HG02870 (cell line): Measurements from ENCODE around the gene HOXA7.

ENCODE experiments used
- ATAC-seq: cut with Tn5 transposase; IDR thresholded peaks from one replicate; pipeline ENCODE4 v1.9.1; 2021; ENCODE audit warnings: mild to moderate bottlenecking, moderate library complexity; ENCODE audit not compliant: unreplicated experiment

Gene HOXA7

GRCh38 chr7:27138472-27138871 is 18.0 kb downstream of the HOXA7 start:
- ATAC-seq: no peak

DNA sequence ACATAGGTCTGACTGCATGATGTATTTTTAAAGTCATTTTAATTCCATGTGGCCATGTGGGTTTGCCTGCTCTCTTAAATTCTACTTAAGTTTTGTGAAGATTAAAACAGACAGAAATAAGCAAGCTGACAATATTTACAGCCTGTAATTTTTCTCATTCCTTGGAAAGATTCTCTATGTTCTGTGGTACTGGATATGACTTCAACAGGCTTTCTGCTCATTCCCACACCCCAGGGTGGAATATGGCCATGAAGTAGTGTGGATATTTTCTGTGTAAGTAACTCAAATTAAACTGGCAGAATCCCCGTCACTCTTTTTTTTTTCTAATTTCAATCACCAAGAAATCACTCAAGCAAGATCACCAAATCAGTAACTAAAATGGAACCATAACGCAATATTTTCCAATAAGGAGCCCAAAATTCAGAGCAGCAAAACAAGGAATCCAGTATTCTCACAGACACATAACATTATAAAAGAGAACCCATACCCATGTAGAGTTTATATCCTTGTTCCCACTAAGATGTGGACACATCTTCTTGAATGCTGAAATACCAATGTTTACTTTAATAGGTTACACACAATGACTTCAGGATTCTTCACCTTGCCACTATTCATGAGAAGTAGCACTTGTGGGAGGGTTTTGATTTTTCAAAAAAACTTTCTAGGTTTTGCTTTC is 18.7 kb downstream of the HOXA7 start:
- no peak for ATAC-seq

DNA sequence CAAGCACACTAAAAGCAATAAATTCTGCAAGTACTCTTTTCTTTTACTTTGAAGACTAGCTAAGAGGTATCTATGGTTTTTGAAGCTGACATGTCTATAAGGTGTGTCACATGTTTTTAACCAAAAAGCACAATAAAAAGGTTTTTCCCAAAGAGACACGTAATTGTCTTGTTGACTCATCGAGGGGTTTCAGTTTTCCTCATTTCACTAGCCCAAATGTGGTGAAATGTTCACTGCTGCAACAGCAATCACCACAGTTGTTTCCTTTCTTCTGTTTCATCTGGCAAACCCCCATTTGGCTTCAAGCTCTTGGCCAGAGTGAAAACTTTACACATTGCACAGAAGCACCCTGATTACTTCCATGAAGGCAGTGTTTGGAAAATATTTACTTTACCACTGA is 22.1 kb downstream of the HOXA7 start:
- ATAC-seq: no peak

- ATAC-seq: no peak
These were observed 22.9 kb downstream of the HOXA7 start for GRCh38 chr7:27133409-27134231.

DNA sequence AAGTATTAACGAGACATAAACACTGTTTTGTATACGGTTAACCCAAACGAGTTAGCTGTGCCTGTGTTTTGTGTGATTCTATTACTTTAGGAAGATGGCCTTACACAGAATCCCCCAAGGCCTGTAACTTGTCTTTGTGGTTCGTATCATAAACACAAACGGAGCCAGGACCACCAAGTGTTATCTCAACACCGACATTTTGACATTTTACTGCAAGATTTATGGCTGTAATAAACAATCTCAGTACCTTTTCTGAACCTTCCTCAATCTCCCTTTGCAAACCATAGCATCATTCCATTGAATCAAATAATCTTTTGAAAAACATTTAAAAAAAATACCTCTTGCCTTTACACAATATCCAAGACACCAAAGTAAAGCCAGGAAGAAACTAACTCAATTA is 23.5 kb downstream of the HOXA7 start:
- no peak for ATAC-seq

- ATAC-seq: no peak
These were observed 24.3 kb downstream of the HOXA7 start for GRCh38 chr7:27132214-27132613.

GRCh38 chr7:27131390-27131819 is 25.1 kb downstream of the HOXA7 start:
- ATAC-seq: no peak

GRCh38 chr7:27130540-27131389 is 25.7 kb downstream of the HOXA7 start, which contains the start of gene HOXA4:
HOXA4 (minus strand) TSS chr7:27130757; CDS start chr7:27130733, 24 bp downstream.
- ATAC-seq: no peak

DNA sequence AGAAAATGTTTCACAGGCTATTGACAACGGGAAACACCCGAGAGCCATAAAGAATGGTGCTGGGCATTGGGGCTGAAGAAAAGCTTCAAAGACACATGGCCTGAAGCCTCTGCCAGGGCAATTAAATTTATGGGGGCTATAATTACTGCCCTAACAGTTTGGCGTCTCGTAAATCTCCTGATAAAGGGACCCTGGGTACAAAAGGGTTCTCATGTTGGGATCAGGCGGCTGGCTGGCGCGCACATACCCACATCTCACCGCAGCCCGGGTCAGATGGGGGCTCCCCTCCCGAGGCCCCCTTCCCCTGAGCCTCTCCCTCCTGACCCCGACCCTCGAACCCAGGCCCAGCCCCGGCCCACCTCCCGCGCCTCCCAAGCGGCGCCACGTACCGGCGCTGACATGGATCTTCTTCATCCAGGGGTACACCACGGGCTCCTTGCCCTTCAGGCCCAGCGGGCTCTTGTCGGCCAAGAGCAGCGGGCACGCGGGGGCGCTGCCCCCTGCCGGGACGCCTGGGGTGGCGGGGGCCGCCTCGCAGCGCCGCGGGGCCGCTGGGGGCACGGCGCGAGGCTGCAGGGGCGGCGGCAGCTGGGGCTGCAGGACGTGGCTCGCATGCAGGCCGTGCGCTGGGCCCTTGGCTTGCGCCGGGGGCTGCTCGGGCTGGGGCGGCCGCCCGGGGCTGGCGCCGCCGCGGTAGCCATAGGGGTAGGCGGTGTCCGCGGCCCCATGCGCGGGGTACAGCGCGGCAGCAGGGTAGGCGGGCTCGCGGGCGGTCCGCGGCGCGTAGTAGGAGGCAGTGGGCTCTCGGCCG is 26.5 kb downstream of the HOXA7 start:
- ATAC-seq: no peak

GRCh38 chr7:27128776-27129728 is 27.4 kb downstream of the HOXA7 start:
- ATAC-seq: no peak

DNA sequence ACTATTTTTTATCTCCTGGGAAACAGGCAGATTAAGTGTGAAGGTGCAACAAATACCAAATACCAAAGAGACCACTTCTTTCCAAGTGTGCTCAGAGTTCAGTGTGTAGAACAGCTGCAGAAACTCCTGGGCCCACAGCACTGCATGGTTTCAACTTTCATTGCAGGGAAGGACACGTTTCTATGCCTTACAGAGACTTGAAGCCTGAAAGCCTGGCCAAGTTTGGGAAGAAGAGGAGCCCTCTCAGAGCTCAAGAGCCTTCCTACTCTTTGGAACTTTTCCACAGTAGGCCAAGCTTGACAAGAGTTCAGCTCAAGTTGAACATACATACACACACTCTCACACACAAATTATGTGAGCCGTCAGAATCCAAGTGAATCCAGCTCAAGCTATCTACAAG is 28.4 kb downstream of the HOXA7 start:
- ATAC-seq: no peak

GRCh38 chr7:27126596-27127327 is 29.7 kb downstream of the HOXA7 start:
- ATAC-seq: no peak

GRCh38 chr7:27125986-27126394 is 30.5 kb downstream of the HOXA7 start:
- ATAC-seq: no peak

- no peak for ATAC-seq
These were observed 31.4 kb downstream of the HOXA7 start for GRCh38 chr7:27124902-27125689.

- ATAC-seq: no peak
These were observed 32.2 kb downstream of the HOXA7 start for GRCh38 chr7:27124096-27124901.

- ATAC-seq: no peak
These were observed 32.9 kb downstream of the HOXA7 start for GRCh38 chr7:27123477-27124053.

DNA sequence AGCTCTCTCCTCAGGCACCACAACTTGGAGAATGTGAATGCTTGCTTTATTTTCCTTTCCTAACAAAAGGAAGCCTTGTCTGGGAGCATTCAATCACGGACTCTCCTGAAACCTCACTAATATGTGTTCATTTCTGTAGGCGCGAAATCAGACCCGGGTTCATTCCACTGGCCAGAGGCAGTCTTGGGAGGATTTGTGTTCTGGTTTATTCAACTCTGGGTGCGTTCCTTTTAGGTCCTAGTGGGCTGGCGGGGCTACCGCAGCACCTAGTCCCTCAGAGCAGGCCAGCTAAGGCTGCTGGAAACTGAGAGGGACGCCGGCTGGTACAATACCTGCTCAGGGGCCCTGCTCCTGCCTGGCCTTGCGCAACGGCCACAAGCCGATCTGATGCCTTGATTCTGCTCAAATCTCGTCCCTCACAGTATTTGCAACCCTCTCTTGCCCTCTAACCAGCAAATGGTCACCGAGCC is 33.4 kb downstream of the HOXA7 start:
- ATAC-seq: no peak
